NB4 (cell line): ENCODE results near the gene ZBTB11.

Experiments
- DNase-seq: peaks from one replicate; pipeline ENCODE4 v3.0.0; 2010; ENCODE audit warnings: low read depth
- H3K4me3 ChIP-seq: one replicate; pipeline ENCODE4 v1.5.1; 2011; ENCODE audit warnings: mild to moderate bottlenecking, low read depth, low read length, moderate library complexity
- MYC ChIP-seq: IDR thresholded peaks from 2 replicates; pipeline ENCODE4 v1.6.1; 2011; ENCODE audit warnings: low read depth, low read length
- POLR2A ChIP-seq: IDR thresholded peaks from 2 replicates; pipeline ENCODE4 v1.6.1; 2011; ENCODE audit warnings: mild to moderate bottlenecking; ENCODE audit not compliant: insufficient read length; ENCODE audit errors: extremely low read depth
- TF ChIP-seq, protein P1 (sequence below): IDR thresholded peaks from one replicate; pipeline ENCODE4 v1.5.1; 2012; ENCODE audit warnings: low read depth, low read length
- TF ChIP-seq, protein P2 (sequence below): IDR thresholded peaks from 2 replicates; pipeline ENCODE4 v1.6.1; 2011; ENCODE audit warnings: low read depth, low read length

ZBTB11 gene, protein sequence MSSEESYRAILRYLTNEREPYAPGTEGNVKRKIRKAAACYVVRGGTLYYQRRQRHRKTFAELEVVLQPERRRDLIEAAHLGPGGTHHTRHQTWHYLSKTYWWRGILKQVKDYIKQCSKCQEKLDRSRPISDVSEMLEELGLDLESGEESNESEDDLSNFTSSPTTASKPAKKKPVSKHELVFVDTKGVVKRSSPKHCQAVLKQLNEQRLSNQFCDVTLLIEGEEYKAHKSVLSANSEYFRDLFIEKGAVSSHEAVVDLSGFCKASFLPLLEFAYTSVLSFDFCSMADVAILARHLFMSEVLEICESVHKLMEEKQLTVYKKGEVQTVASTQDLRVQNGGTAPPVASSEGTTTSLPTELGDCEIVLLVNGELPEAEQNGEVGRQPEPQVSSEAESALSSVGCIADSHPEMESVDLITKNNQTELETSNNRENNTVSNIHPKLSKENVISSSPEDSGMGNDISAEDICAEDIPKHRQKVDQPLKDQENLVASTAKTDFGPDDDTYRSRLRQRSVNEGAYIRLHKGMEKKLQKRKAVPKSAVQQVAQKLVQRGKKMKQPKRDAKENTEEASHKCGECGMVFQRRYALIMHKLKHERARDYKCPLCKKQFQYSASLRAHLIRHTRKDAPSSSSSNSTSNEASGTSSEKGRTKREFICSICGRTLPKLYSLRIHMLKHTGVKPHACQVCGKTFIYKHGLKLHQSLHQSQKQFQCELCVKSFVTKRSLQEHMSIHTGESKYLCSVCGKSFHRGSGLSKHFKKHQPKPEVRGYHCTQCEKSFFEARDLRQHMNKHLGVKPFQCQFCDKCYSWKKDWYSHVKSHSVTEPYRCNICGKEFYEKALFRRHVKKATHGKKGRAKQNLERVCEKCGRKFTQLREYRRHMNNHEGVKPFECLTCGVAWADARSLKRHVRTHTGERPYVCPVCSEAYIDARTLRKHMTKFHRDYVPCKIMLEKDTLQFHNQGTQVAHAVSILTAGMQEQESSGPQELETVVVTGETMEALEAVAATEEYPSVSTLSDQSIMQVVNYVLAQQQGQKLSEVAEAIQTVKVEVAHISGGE

DNA sequence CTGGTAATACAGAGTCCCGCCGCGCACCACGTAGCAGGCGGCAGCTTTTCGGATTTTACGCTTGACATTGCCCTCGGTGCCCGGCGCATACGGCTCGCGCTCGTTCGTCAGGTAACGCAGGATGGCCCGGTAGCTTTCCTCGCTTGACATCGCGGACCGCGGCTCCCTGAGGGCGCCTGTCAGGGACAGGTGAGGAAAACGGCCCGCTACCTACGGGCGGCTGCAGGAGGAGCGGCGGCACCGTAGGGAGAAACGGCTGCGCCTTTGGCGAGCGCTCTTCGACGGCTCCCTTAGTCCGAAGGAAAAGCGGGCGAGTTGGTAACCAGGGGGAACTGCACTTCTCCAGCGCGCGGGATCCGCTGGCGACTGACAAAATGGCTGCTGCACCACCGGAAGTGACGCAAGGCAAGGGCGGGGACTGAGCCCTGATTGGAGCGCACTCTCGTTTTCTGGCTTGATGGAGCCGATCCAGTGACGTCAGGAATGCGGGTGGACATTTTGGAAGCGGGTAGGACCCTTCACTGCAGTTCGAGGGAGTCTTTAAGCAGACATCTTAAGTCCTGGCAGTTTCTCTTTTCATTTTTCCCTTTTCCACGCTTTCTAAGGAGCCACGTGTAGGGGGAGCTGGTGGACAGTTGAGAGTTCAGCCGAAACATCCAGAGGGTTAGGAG is at the start of gene ZBTB11:
Gene ZBTB11, minus strand, starts transcription at position 368 of the 671 bp plus-strand sequence. Its CDS starts 218 bp downstream, at position 150.
- TF ChIP-seq, protein P1, sequence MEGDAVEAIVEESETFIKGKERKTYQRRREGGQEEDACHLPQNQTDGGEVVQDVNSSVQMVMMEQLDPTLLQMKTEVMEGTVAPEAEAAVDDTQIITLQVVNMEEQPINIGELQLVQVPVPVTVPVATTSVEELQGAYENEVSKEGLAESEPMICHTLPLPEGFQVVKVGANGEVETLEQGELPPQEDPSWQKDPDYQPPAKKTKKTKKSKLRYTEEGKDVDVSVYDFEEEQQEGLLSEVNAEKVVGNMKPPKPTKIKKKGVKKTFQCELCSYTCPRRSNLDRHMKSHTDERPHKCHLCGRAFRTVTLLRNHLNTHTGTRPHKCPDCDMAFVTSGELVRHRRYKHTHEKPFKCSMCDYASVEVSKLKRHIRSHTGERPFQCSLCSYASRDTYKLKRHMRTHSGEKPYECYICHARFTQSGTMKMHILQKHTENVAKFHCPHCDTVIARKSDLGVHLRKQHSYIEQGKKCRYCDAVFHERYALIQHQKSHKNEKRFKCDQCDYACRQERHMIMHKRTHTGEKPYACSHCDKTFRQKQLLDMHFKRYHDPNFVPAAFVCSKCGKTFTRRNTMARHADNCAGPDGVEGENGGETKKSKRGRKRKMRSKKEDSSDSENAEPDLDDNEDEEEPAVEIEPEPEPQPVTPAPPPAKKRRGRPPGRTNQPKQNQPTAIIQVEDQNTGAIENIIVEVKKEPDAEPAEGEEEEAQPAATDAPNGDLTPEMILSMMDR, result peak; percentile 45
- TF ChIP-seq, protein P2, sequence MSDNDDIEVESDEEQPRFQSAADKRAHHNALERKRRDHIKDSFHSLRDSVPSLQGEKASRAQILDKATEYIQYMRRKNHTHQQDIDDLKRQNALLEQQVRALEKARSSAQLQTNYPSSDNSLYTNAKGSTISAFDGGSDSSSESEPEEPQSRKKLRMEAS, result peak; percentile 96
- TF ChIP-seq MYC, result peak; percentile 96
- TF ChIP-seq POLR2A, result peak; percentile 69
- H3K4me3 ChIP-seq, result peak within 1 kb of the TSS; percentile 79
- DNase-seq, result peak; percentile 99

DNA sequence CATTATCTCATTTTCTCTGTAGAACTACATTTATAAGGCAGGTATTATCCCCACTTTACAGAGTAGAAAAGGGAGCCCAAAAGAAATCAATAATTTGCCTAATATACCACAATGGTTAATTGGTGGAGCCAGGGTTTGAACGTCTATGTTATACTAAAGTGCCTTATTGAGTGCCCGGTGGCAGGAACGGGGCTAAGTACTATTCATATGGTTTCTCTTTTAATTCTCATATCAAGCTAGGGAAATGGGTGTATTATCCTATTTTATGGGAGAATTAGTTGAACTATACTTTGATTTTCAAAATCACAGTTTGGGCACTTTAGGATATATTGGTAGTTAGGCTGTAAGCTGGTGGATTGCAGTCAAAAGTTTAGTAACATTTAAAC is 49.0 kb upstream of the ZBTB11 start:
- TF ChIP-seq MYC (no peak), POLR2A (no peak)
- TF ChIP-seq, protein P1, result no peak
- TF ChIP-seq, protein P2, result no peak
- peak overlapping the region; percentile 97 for H3K4me3 ChIP-seq
- DNase-seq, result no peak

DNA sequence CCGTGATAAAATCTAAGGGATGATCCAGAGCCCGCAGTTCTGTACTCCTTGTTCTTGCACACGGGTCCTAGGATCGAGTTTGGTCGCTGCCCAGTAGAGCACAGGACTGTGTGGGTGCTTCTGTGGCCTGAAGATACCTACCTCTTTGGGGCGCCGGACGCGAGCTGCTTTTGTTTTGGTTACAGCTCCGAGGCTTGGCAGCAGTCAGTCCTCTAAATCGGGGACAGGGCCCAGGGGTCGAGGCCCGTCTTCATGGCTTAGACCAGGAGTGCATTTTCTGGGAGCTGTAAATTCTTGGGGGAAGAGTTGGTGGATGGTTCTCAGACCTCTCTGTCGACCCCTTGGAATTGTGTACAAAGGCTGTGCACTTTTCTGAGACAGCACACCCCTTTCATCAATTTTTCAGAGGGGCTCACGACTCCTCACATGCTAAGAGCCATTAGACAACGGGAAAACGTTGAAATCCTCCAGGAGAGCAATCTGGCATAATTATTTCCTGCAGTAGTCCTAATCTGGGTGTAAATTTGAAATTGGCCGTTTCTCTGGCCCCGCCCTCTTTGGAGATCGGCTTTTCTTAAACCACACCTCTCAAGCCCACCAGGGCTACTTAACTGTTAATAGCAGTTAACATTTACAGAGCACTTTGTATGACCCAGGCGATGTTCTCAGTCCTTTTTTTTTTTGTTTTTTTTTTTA is 48.4 kb upstream of the ZBTB11 start:
- DNase-seq, result peak; percentile 48
- peak overlapping the region; percentile 97 for H3K4me3 ChIP-seq
- TF ChIP-seq, protein P2, result no peak
- TF ChIP-seq MYC (no peak), POLR2A (no peak)
- TF ChIP-seq, protein P1, result no peak

DNA sequence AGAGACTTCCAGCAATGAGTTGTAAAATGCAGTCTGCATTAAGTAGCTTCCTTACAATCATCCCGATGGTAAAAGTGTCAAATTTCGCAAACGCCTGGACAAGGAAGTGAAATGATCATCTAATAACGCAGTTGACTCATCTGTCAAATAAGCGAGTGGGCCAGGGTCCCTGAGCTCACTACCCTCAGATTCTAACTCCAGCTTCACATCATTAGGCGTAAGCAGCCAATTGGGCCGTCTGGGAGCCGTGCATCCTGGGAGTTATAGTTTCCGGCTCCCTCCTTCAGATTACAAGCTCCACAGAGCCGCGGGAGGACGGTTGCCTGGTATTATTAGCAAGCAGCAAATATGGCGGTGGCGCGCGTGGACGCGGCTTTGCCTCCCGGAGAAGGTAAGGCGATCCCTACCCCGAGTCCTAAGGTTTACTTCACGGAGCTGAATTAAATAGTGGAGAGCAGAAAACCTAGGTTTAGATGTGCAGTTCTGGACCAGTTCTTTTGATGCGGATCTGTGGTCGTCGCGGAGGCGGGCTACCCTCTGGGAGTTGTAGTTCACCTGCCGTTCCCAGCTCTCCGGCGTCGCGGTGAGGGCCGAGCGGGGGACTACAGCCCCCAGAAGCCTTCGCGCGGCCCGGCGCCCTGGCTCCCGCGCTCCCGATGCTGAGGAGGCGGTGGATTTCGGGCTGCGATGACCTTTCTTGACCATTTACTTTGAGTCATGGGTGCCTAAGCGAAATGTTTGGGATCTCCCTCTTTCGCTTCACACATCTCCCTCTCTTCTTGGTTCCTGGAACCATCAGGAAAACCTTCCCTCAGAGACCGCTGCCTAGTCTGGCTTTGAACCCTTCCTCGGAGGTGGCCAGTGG is 47.6 kb upstream of the ZBTB11 start, which contains the start of gene CEP97:
Gene CEP97, plus strand, starts transcription at position 286 of the 865 bp plus-strand sequence. Its CDS starts 63 bp downstream, at position 349.
- H3K4me3 ChIP-seq, result peak within 1 kb of the TSS; percentile 97
- DNase-seq, result peak; percentile 97
- TF ChIP-seq MYC, result peak; percentile 12; the same call in 1 of the 2 replicates
- peak; percentile 54 for TF ChIP-seq POLR2A
- TF ChIP-seq, protein P2, result no peak
- TF ChIP-seq, protein P1, result no peak
